Measurements from ENCODE around the gene ADAMTSL3.

The ADAMTSL3 gene

GRCh38 chr15:83650831-83651230, 3.1 kb upstream of the ADAMTSL3 start:
- TF ChIP-seq, protein P1, sequence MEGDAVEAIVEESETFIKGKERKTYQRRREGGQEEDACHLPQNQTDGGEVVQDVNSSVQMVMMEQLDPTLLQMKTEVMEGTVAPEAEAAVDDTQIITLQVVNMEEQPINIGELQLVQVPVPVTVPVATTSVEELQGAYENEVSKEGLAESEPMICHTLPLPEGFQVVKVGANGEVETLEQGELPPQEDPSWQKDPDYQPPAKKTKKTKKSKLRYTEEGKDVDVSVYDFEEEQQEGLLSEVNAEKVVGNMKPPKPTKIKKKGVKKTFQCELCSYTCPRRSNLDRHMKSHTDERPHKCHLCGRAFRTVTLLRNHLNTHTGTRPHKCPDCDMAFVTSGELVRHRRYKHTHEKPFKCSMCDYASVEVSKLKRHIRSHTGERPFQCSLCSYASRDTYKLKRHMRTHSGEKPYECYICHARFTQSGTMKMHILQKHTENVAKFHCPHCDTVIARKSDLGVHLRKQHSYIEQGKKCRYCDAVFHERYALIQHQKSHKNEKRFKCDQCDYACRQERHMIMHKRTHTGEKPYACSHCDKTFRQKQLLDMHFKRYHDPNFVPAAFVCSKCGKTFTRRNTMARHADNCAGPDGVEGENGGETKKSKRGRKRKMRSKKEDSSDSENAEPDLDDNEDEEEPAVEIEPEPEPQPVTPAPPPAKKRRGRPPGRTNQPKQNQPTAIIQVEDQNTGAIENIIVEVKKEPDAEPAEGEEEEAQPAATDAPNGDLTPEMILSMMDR (IDR thresholded peaks at IDR 0.05), result no peak

GRCh38 chr15:83651541-83651940, 2.4 kb upstream of the ADAMTSL3 start:
- TF ChIP-seq, protein P1 (IDR thresholded peaks at IDR 0.05), result no peak
- Histone ChIP-seq H3K9ac (no peak overlapping the region), H3K27me3 (ENCODE audit: control insufficient read depth, insufficient read depth, low read length) (peaks cover 4% of the 10 kb centered on the region)

More at GRCh38 chr15:83650831-83651230, 3.1 kb upstream of the ADAMTSL3 start:
- H3K4me2 ChIP-seq (ENCODE audit: low read length), result no peak overlapping the region
- no peaks in the 10 kb centered on the region for H3K4me1 ChIP-seq
- peaks cover 4% of the 10 kb centered on the region for H3K27me3 ChIP-seq (ENCODE audit: control insufficient read depth, insufficient read depth, low read length)
- no peak overlapping the region for H3K9ac ChIP-seq
- no peaks in the 10 kb centered on the region for H3K9me3 ChIP-seq (ENCODE audit: control insufficient read depth, low read length)
- H3K4me3 ChIP-seq (ENCODE audit: low read depth, low read length), result no peak overlapping the region
- no peaks in the 10 kb centered on the region for H3K79me2 ChIP-seq
- H2AFZ ChIP-seq, result no peak overlapping the region
- no peaks in the 10 kb centered on the region for H3K36me3 ChIP-seq (ENCODE audit: control insufficient read depth, insufficient read depth, low read length)
- no peak overlapping the region for H3K27ac ChIP-seq

DNA sequence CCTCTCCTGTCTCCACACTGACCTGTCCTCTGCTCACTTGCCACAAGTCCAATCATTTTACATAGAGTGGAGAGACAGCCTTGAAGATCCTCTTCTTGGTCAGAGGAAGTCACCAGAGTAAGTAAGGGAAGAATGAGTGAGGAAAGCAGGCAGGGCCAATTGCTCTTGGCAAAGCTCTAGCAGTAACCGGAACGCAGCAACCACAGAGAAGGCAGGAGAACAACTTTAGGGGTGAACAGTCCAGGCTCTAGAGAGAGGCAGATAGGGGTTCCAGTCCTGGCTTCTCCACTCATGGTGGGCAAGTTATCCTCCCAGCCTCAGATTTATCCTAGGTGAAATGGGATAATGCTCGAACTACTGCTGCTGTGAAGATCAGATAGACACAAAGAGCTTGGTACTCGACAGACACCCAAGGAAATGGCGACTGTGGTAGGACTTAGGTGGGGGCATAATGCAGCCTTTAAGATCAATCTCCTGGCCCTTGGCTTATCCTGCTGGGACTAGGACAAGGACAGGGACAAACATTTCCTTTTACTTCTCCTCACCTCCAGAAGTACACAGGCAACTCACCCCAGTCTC, 1.2 kb upstream of the ADAMTSL3 start:
- Histone ChIP-seq H3K79me2 (no peaks in the 10 kb centered on the region), H3K9ac (no peak overlapping the region), H3K4me3 (ENCODE audit: low read depth, low read length) (no peak overlapping the region), H2AFZ (no peak overlapping the region), H3K9me3 (ENCODE audit: control insufficient read depth, low read length) (no peaks in the 10 kb centered on the region), H3K27ac (no peak overlapping the region), H3K4me1 (no peaks in the 10 kb centered on the region), H3K4me2 (ENCODE audit: low read length) (no peak overlapping the region), H3K27me3 (ENCODE audit: control insufficient read depth, insufficient read depth, low read length) (peaks cover 4% of the 10 kb centered on the region), H3K36me3 (ENCODE audit: control insufficient read depth, insufficient read depth, low read length) (no peaks in the 10 kb centered on the region)
- TF ChIP-seq, protein P1 (IDR thresholded peaks at IDR 0.05), result no peak

More at GRCh38 chr15:83651541-83651940, 2.4 kb upstream of the ADAMTSL3 start:
- no peaks in the 10 kb centered on the region for H3K4me1 ChIP-seq
- H3K36me3 ChIP-seq (ENCODE audit: control insufficient read depth, insufficient read depth, low read length), result no peaks in the 10 kb centered on the region
- H3K27ac ChIP-seq, result no peak overlapping the region
- no peaks in the 10 kb centered on the region for H3K9me3 ChIP-seq (ENCODE audit: control insufficient read depth, low read length)
- no peak overlapping the region for H3K4me2 ChIP-seq (ENCODE audit: low read length)
- H2AFZ ChIP-seq, result no peak overlapping the region
- no peaks in the 10 kb centered on the region for H3K79me2 ChIP-seq
- no peak overlapping the region for H3K4me3 ChIP-seq (ENCODE audit: low read depth, low read length)

GRCh38 chr15:83653288-83653638, 660 bp upstream of the ADAMTSL3 start:
- Histone ChIP-seq H3K27ac (no peak overlapping the region), H3K9ac (no peak overlapping the region), H2AFZ (no peak overlapping the region), H3K36me3 (ENCODE audit: control insufficient read depth, insufficient read depth, low read length) (no peaks in the 10 kb centered on the region), H3K4me2 (ENCODE audit: low read length) (no peak overlapping the region), H3K27me3 (ENCODE audit: control insufficient read depth, insufficient read depth, low read length) (peaks cover 4% of the 10 kb centered on the region), H3K79me2 (no peaks in the 10 kb centered on the region), H3K9me3 (ENCODE audit: control insufficient read depth, low read length) (no peaks in the 10 kb centered on the region), H3K4me3 (ENCODE audit: low read depth, low read length) (no peak overlapping the region), H3K4me1 (no peaks in the 10 kb centered on the region)
- TF ChIP-seq, protein P1 (IDR thresholded peaks at IDR 0.05), result no peak
